Measurements from ENCODE around the gene SH3TC2.

SH3TC2 gene

GRCh38 chr5:149018909-149019443 is 43.9 kb downstream of the SH3TC2 start:
- H3K36me3 ChIP-seq (ENCODE audit: control insufficient read depth in 1 of 2, insufficient read depth in 2 of 2, low read length in 2 of 2), result no peaks in the 10 kb centered on the region
- H3K9me3 ChIP-seq (ENCODE audit: control insufficient read depth in 1 of 2, low read length in 2 of 2), result no peaks in the 10 kb centered on the region
- no peak overlapping the region for H3K27ac ChIP-seq (ENCODE audit: low read depth, low read length)
- H3K4me1 ChIP-seq (ENCODE audit: control insufficient read depth in 1 of 2, insufficient read depth in 2 of 2, low read length in 2 of 2), result no peaks in the 10 kb centered on the region
- H3K4me3 ChIP-seq (ENCODE audit: low read depth in 1 of 2, low read length in 2 of 2), result no peak overlapping the region
- no peaks in the 10 kb centered on the region for H3K27me3 ChIP-seq (ENCODE audit: control insufficient read depth in 1 of 2, insufficient read depth in 2 of 2, low read length in 2 of 2)
- H3K9ac ChIP-seq (ENCODE audit: low read depth in 1 of 2, low read length in 2 of 2), result no peak overlapping the region

- no peaks in the 10 kb centered on the region for H3K4me1 ChIP-seq (ENCODE audit: control insufficient read depth in 1 of 2, insufficient read depth in 2 of 2, low read length in 2 of 2)
These were observed 45.2 kb downstream of the SH3TC2 start for GRCh38 chr5:149017636-149018035.

GRCh38 chr5:149015561-149015960 is 47.3 kb downstream of the SH3TC2 start:
- Histone ChIP-seq H3K27me3 (ENCODE audit: control insufficient read depth in 1 of 2, insufficient read depth in 2 of 2, low read length in 2 of 2) (no peaks in the 10 kb centered on the region), H3K27ac (ENCODE audit: low read depth, low read length) (no peak overlapping the region), H3K36me3 (ENCODE audit: control insufficient read depth in 1 of 2, insufficient read depth in 2 of 2, low read length in 2 of 2) (no peaks in the 10 kb centered on the region), H3K9me3 (ENCODE audit: control insufficient read depth in 1 of 2, low read length in 2 of 2) (no peaks in the 10 kb centered on the region), H3K4me1 (ENCODE audit: control insufficient read depth in 1 of 2, insufficient read depth in 2 of 2, low read length in 2 of 2) (no peaks in the 10 kb centered on the region), H3K4me3 (ENCODE audit: low read depth in 1 of 2, low read length in 2 of 2) (no peak overlapping the region), H3K9ac (ENCODE audit: low read depth in 1 of 2, low read length in 2 of 2) (no peak overlapping the region)

More at GRCh38 chr5:149017636-149018035, 45.2 kb downstream of the SH3TC2 start:
- no peaks in the 10 kb centered on the region for H3K27me3 ChIP-seq (ENCODE audit: control insufficient read depth in 1 of 2, insufficient read depth in 2 of 2, low read length in 2 of 2)
- no peak overlapping the region for H3K27ac ChIP-seq (ENCODE audit: low read depth, low read length)
- no peaks in the 10 kb centered on the region for H3K9me3 ChIP-seq (ENCODE audit: control insufficient read depth in 1 of 2, low read length in 2 of 2)
- no peak overlapping the region for H3K4me3 ChIP-seq (ENCODE audit: low read depth in 1 of 2, low read length in 2 of 2)
- H3K36me3 ChIP-seq (ENCODE audit: control insufficient read depth in 1 of 2, insufficient read depth in 2 of 2, low read length in 2 of 2), result no peaks in the 10 kb centered on the region
- H3K9ac ChIP-seq (ENCODE audit: low read depth in 1 of 2, low read length in 2 of 2), result no peak overlapping the region

GRCh38 chr5:149015126-149015525 is 47.7 kb downstream of the SH3TC2 start:
- H3K9ac ChIP-seq (ENCODE audit: low read depth in 1 of 2, low read length in 2 of 2), result no peak overlapping the region
- H3K4me1 ChIP-seq (ENCODE audit: control insufficient read depth in 1 of 2, insufficient read depth in 2 of 2, low read length in 2 of 2), result no peaks in the 10 kb centered on the region
- H3K36me3 ChIP-seq (ENCODE audit: control insufficient read depth in 1 of 2, insufficient read depth in 2 of 2, low read length in 2 of 2), result no peaks in the 10 kb centered on the region
- H3K27ac ChIP-seq (ENCODE audit: low read depth, low read length), result no peak overlapping the region
- no peaks in the 10 kb centered on the region for H3K9me3 ChIP-seq (ENCODE audit: control insufficient read depth in 1 of 2, low read length in 2 of 2)
- no peaks in the 10 kb centered on the region for H3K27me3 ChIP-seq (ENCODE audit: control insufficient read depth in 1 of 2, insufficient read depth in 2 of 2, low read length in 2 of 2)
- H3K4me3 ChIP-seq (ENCODE audit: low read depth in 1 of 2, low read length in 2 of 2), result no peak overlapping the region

GRCh38 chr5:149014571-149015031 is 48.3 kb downstream of the SH3TC2 start:
- H3K9me3 ChIP-seq (ENCODE audit: control insufficient read depth in 1 of 2, low read length in 2 of 2), result no peaks in the 10 kb centered on the region
- H3K36me3 ChIP-seq (ENCODE audit: control insufficient read depth in 1 of 2, insufficient read depth in 2 of 2, low read length in 2 of 2), result no peaks in the 10 kb centered on the region
- H3K27ac ChIP-seq (ENCODE audit: low read depth, low read length), result no peak overlapping the region
- no peak overlapping the region for H3K4me3 ChIP-seq (ENCODE audit: low read depth in 1 of 2, low read length in 2 of 2)
- H3K27me3 ChIP-seq (ENCODE audit: control insufficient read depth in 1 of 2, insufficient read depth in 2 of 2, low read length in 2 of 2), result no peaks in the 10 kb centered on the region
- H3K4me1 ChIP-seq (ENCODE audit: control insufficient read depth in 1 of 2, insufficient read depth in 2 of 2, low read length in 2 of 2), result no peaks in the 10 kb centered on the region
- H3K9ac ChIP-seq (ENCODE audit: low read depth in 1 of 2, low read length in 2 of 2), result no peak overlapping the region

GRCh38 chr5:149013796-149014195 is 49.1 kb downstream of the SH3TC2 start:
- no peaks in the 10 kb centered on the region for H3K4me1 ChIP-seq (ENCODE audit: control insufficient read depth in 1 of 2, insufficient read depth in 2 of 2, low read length in 2 of 2)
- no peak overlapping the region for H3K4me3 ChIP-seq (ENCODE audit: low read depth in 1 of 2, low read length in 2 of 2)
- no peaks in the 10 kb centered on the region for H3K9me3 ChIP-seq (ENCODE audit: control insufficient read depth in 1 of 2, low read length in 2 of 2)
- no peaks in the 10 kb centered on the region for H3K36me3 ChIP-seq (ENCODE audit: control insufficient read depth in 1 of 2, insufficient read depth in 2 of 2, low read length in 2 of 2)
- H3K27ac ChIP-seq (ENCODE audit: low read depth, low read length), result no peak overlapping the region
- no peak overlapping the region for H3K9ac ChIP-seq (ENCODE audit: low read depth in 1 of 2, low read length in 2 of 2)
- H3K27me3 ChIP-seq (ENCODE audit: control insufficient read depth in 1 of 2, insufficient read depth in 2 of 2, low read length in 2 of 2), result no peaks in the 10 kb centered on the region

GRCh38 chr5:149012350-149012749 is 50.5 kb downstream of the SH3TC2 start:
- Histone ChIP-seq H3K9ac (ENCODE audit: low read depth in 1 of 2, low read length in 2 of 2) (no peak overlapping the region), H3K4me1 (ENCODE audit: control insufficient read depth in 1 of 2, insufficient read depth in 2 of 2, low read length in 2 of 2) (no peaks in the 10 kb centered on the region), H3K27ac (ENCODE audit: low read depth, low read length) (no peak overlapping the region), H3K27me3 (ENCODE audit: control insufficient read depth in 1 of 2, insufficient read depth in 2 of 2, low read length in 2 of 2) (no peaks in the 10 kb centered on the region), H3K36me3 (ENCODE audit: control insufficient read depth in 1 of 2, insufficient read depth in 2 of 2, low read length in 2 of 2) (no peaks in the 10 kb centered on the region), H3K4me3 (ENCODE audit: low read depth in 1 of 2, low read length in 2 of 2) (no peak overlapping the region), H3K9me3 (ENCODE audit: control insufficient read depth in 1 of 2, low read length in 2 of 2) (no peaks in the 10 kb centered on the region)

- Histone ChIP-seq H3K4me1 (ENCODE audit: control insufficient read depth in 1 of 2, insufficient read depth in 2 of 2, low read length in 2 of 2) (no peaks in the 10 kb centered on the region), H3K36me3 (ENCODE audit: control insufficient read depth in 1 of 2, insufficient read depth in 2 of 2, low read length in 2 of 2) (no peaks in the 10 kb centered on the region), H3K9ac (ENCODE audit: low read depth in 1 of 2, low read length in 2 of 2) (no peak overlapping the region), H3K4me3 (ENCODE audit: low read depth in 1 of 2, low read length in 2 of 2) (no peak overlapping the region), H3K27ac (ENCODE audit: low read depth, low read length) (no peak overlapping the region), H3K27me3 (ENCODE audit: control insufficient read depth in 1 of 2, insufficient read depth in 2 of 2, low read length in 2 of 2) (no peaks in the 10 kb centered on the region), H3K9me3 (ENCODE audit: control insufficient read depth in 1 of 2, low read length in 2 of 2) (no peaks in the 10 kb centered on the region)
These were observed 51.1 kb downstream of the SH3TC2 start for GRCh38 chr5:149011728-149012127.

GRCh38 chr5:149011084-149011483 is 51.8 kb downstream of the SH3TC2 start:
- Histone ChIP-seq H3K9me3 (ENCODE audit: control insufficient read depth in 1 of 2, low read length in 2 of 2) (no peaks in the 10 kb centered on the region), H3K4me3 (ENCODE audit: low read depth in 1 of 2, low read length in 2 of 2) (no peak overlapping the region), H3K27ac (ENCODE audit: low read depth, low read length) (no peak overlapping the region), H3K9ac (ENCODE audit: low read depth in 1 of 2, low read length in 2 of 2) (no peak overlapping the region), H3K27me3 (ENCODE audit: control insufficient read depth in 1 of 2, insufficient read depth in 2 of 2, low read length in 2 of 2) (no peaks in the 10 kb centered on the region), H3K4me1 (ENCODE audit: control insufficient read depth in 1 of 2, insufficient read depth in 2 of 2, low read length in 2 of 2) (no peaks in the 10 kb centered on the region), H3K36me3 (ENCODE audit: control insufficient read depth in 1 of 2, insufficient read depth in 2 of 2, low read length in 2 of 2) (no peaks in the 10 kb centered on the region)

- no peaks in the 10 kb centered on the region for H3K36me3 ChIP-seq (ENCODE audit: control insufficient read depth in 1 of 2, insufficient read depth in 2 of 2, low read length in 2 of 2)
- H3K27me3 ChIP-seq (ENCODE audit: control insufficient read depth in 1 of 2, insufficient read depth in 2 of 2, low read length in 2 of 2), result no peaks in the 10 kb centered on the region
- no peak overlapping the region for H3K9ac ChIP-seq (ENCODE audit: low read depth in 1 of 2, low read length in 2 of 2)
- H3K4me1 ChIP-seq (ENCODE audit: control insufficient read depth in 1 of 2, insufficient read depth in 2 of 2, low read length in 2 of 2), result no peaks in the 10 kb centered on the region
- no peaks in the 10 kb centered on the region for H3K9me3 ChIP-seq (ENCODE audit: control insufficient read depth in 1 of 2, low read length in 2 of 2)
- H3K4me3 ChIP-seq (ENCODE audit: low read depth in 1 of 2, low read length in 2 of 2), result no peak overlapping the region
- H3K27ac ChIP-seq (ENCODE audit: low read depth, low read length), result no peak overlapping the region
These were observed 55.7 kb downstream of the SH3TC2 start for GRCh38 chr5:149007174-149007573.

GRCh38 chr5:149006426-149006825 is 56.4 kb downstream of the SH3TC2 start:
- H3K9me3 ChIP-seq (ENCODE audit: control insufficient read depth in 1 of 2, low read length in 2 of 2), result no peaks in the 10 kb centered on the region
- no peaks in the 10 kb centered on the region for H3K27me3 ChIP-seq (ENCODE audit: control insufficient read depth in 1 of 2, insufficient read depth in 2 of 2, low read length in 2 of 2)
- no peak overlapping the region for H3K9ac ChIP-seq (ENCODE audit: low read depth in 1 of 2, low read length in 2 of 2)
- H3K27ac ChIP-seq (ENCODE audit: low read depth, low read length), result no peak overlapping the region
- no peak overlapping the region for H3K4me3 ChIP-seq (ENCODE audit: low read depth in 1 of 2, low read length in 2 of 2)
- no peaks in the 10 kb centered on the region for H3K4me1 ChIP-seq (ENCODE audit: control insufficient read depth in 1 of 2, insufficient read depth in 2 of 2, low read length in 2 of 2)
- H3K36me3 ChIP-seq (ENCODE audit: control insufficient read depth in 1 of 2, insufficient read depth in 2 of 2, low read length in 2 of 2), result no peaks in the 10 kb centered on the region
